WTC11 (cell line): Measurements from ENCODE around the gene RNF150. TPM values are rescaled to one million over a fixed set of nuclear protein-coding genes. Genes with fewer than 3 reads are reported as not detected.

ENCODE experiments used
- ATAC-seq: fragments of 200-7000 bp; cut with Tn5 transposase; 2 replicates; pipeline ENCODE4 v1.10.0; 2021; ENCODE audit warnings: mild to moderate bottlenecking, moderate library complexity
- CTCF ChIA-PET: fragments of 300-600 bp; sonication (Branson Sonifier 250); formaldehyde crosslinking; loops from one replicate; lab custom pipeline; 2021; ENCODE audit warnings: antibody characterized with exemption; lab: Charles Lee
- POLR2A ChIA-PET: fragments of 350-600 bp; sonication (Branson Sonifier 250); formaldehyde crosslinking; loops from one replicate; lab custom pipeline; 2021; ENCODE audit warnings: antibody characterized with exemption; lab: Charles Lee
- DNase-seq: peaks from one replicate; pipeline ENCODE4 v3.0.0; 2021; ENCODE audit warnings: low spot score
- H3K27ac Mint-ChIP-seq: 2 replicates; pipeline ENCODE4 v1.8.0; 2021; ENCODE audit warnings: mixed read lengths
- H3K27me3 Mint-ChIP-seq: 2 replicates; pipeline ENCODE4 v1.8.0; 2021; ENCODE audit warnings: low read depth, mild to moderate bottlenecking, moderate library complexity, mixed read lengths
- H3K36me3 Mint-ChIP-seq: 2 replicates; pipeline ENCODE4 v1.8.0; 2021; ENCODE audit warnings: mixed read lengths
- H3K4me1 Mint-ChIP-seq: 2 replicates; pipeline ENCODE4 v1.8.0; 2022; ENCODE audit warnings: mixed read lengths
- H3K4me3 Mint-ChIP-seq: 2 replicates; pipeline ENCODE4 v1.8.0; 2021; ENCODE audit warnings: mild to moderate bottlenecking, moderate library complexity, mixed read lengths
- H3K9me3 Mint-ChIP-seq: 2 replicates; pipeline ENCODE4 v1.8.0; 2021; ENCODE audit warnings: mixed read lengths
- ARID4B ChIP-seq: sonication (generic); formaldehyde crosslinking; IDR thresholded peaks from 2 replicates; pipeline ENCODE4 v1.8.0; 2023; ENCODE audit warnings: missing genetic modification reagents, mild to moderate bottlenecking, borderline replicate concordance
- CDX4 ChIP-seq: fragments of 250-450 bp; sonication (Bioruptor Pico); IDR thresholded peaks from 2 replicates; pipeline ENCODE4 v1.9.0; 2021; ENCODE audit warnings: moderate library complexity, mild to moderate bottlenecking, inconsistent platforms, borderline replicate concordance
- E2F4 ChIP-seq: sonication (generic); formaldehyde crosslinking; IDR thresholded peaks from 2 replicates; pipeline ENCODE4 v1.8.1; 2022; ENCODE audit warnings: low read depth, mild to moderate bottlenecking, moderate library complexity, missing genetic modification reagents, borderline replicate concordance
- ELF4 ChIP-seq: sonication (generic); formaldehyde crosslinking; IDR thresholded peaks from 2 replicates; pipeline ENCODE4 v1.8.1; 2022; ENCODE audit warnings: low read depth, mild to moderate bottlenecking, moderate library complexity, missing genetic modification reagents
- ERG ChIP-seq: fragments of 250-450 bp; sonication (Bioruptor Pico); IDR thresholded peaks from 2 replicates; pipeline ENCODE4 v1.8.0; 2021; ENCODE audit warnings: mild to moderate bottlenecking
- FOXK1 ChIP-seq: sonication (generic); formaldehyde crosslinking; IDR thresholded peaks from 2 replicates; pipeline ENCODE4 v1.8.0; 2022; ENCODE audit warnings: mild to moderate bottlenecking, moderate library complexity, missing genetic modification reagents
- GABPB1 ChIP-seq: sonication (generic); formaldehyde crosslinking; IDR thresholded peaks from 2 replicates; pipeline ENCODE4 v1.8.1; 2023; ENCODE audit warnings: mild to moderate bottlenecking, missing genetic modification reagents
- GTF2I ChIP-seq: fragments of 250-450 bp; sonication (Bioruptor Pico); conservative IDR thresholded peaks from 2 replicates; pipeline ENCODE4 v1.4.0; 2021; ENCODE audit warnings: mild to moderate bottlenecking
- JAZF1 ChIP-seq: fragments of 250-450 bp; sonication (Bioruptor Pico); IDR thresholded peaks from 2 replicates; pipeline ENCODE4 v1.9.0; 2021; ENCODE audit warnings: moderate library complexity, mild to moderate bottlenecking, inconsistent platforms
- MAX ChIP-seq: sonication (generic); formaldehyde crosslinking; IDR thresholded peaks from 2 replicates; pipeline ENCODE4 v1.8.0; 2022; ENCODE audit warnings: mild to moderate bottlenecking, missing genetic modification reagents
- NFATC4 ChIP-seq: fragments of 250-450 bp; sonication (Bioruptor Pico); IDR thresholded peaks from 2 replicates; pipeline ENCODE4 v1.9.0; 2021; ENCODE audit warnings: mild to moderate bottlenecking
- NR1H2 ChIP-seq: sonication (generic); formaldehyde crosslinking; IDR thresholded peaks from 2 replicates; pipeline ENCODE4 v1.9.0; 2021; ENCODE audit warnings: mild to moderate bottlenecking, moderate library complexity, missing genetic modification reagents
- RELA ChIP-seq: sonication (generic); formaldehyde crosslinking; IDR thresholded peaks from 2 replicates; pipeline ENCODE4 v1.8.1; 2022; ENCODE audit warnings: missing genetic modification reagents, mild to moderate bottlenecking, borderline replicate concordance
- SMAD4 ChIP-seq: sonication (generic); formaldehyde crosslinking; IDR thresholded peaks from 2 replicates; pipeline ENCODE4 v1.8.0; 2022; ENCODE audit warnings: mild to moderate bottlenecking, missing genetic modification reagents
- STAT6 ChIP-seq: sonication (generic); formaldehyde crosslinking; conservative IDR thresholded peaks from 2 replicates; pipeline ENCODE4 v1.8.1; 2023; ENCODE audit warnings: mild to moderate bottlenecking, low read depth, missing genetic modification reagents, moderate library complexity
- TCF7 ChIP-seq: sonication (generic); formaldehyde crosslinking; IDR thresholded peaks from 2 replicates; pipeline ENCODE4 v1.8.0; 2022; ENCODE audit warnings: mild to moderate bottlenecking, low read depth, missing genetic modification reagents, moderate library complexity
- TEAD1 ChIP-seq: sonication (generic); formaldehyde crosslinking; IDR thresholded peaks from 2 replicates; pipeline ENCODE4 v1.8.0; 2022; ENCODE audit warnings: mild to moderate bottlenecking, missing genetic modification reagents
- ZNF425 ChIP-seq: fragments of 250-450 bp; sonication (Bioruptor Pico); conservative IDR thresholded peaks from 2 replicates; pipeline ENCODE4 v1.9.0; 2021; ENCODE audit warnings: mild to moderate bottlenecking
- ZNF512 ChIP-seq: sonication (generic); formaldehyde crosslinking; IDR thresholded peaks from 2 replicates; pipeline ENCODE4 v1.8.1; 2022; ENCODE audit warnings: missing genetic modification reagents, borderline replicate concordance
- total RNA-seq: library from RNA; stranded (reverse); gene quantifications from 3 replicates; pipeline ENCODE4 v1.2.3, GENCODE V29; 2021

RNF150 gene
- total RNA-seq, 1 experiment from 2014 or later: 5.9 TPM

- Mint-ChIP-seq H3K27ac (no peak overlapping the region), H3K4me1 (no peaks in the 10 kb centered on the region), H3K36me3 (peaks cover under 1% of the 10 kb centered on the region; the same call in 1 of the 2 replicates), H3K4me3 (no peak overlapping the region), H3K9me3 (peaks cover under 1% of the 10 kb centered on the region), H3K27me3 (no peaks in the 10 kb centered on the region)
- ChIA-PET POLR2A (no interaction called here), CTCF (no interaction called here)
- no peak for ATAC-seq
- DNase-seq: no peak
- TF ChIP-seq SMAD4 (no peak), GTF2I (CRISPR knock-in tag) (no peak), JAZF1 (CRISPR knock-in tag) (no peak), RELA (CRISPR knock-in tag) (no peak), ZNF512 (no peak), TCF7 (no peak)
Observed at GRCh38 chr4:141028024-141028529, 105.2 kb downstream of the RNF150 start.

GRCh38 chr4:141027421-141027820 lies 105.8 kb downstream of the RNF150 start:
- H3K27ac Mint-ChIP-seq: no peak overlapping the region
- DNase-seq (no peak), ATAC-seq (no peak)
- no peak overlapping the region for H3K4me3 Mint-ChIP-seq
- H3K9me3 Mint-ChIP-seq: no peaks in the 10 kb centered on the region
- POLR2A ChIA-PET: no interaction called here
- H3K27me3 Mint-ChIP-seq: no peaks in the 10 kb centered on the region
- CTCF ChIA-PET: no interaction called here
- no peaks in the 10 kb centered on the region for H3K36me3 Mint-ChIP-seq
- H3K4me1 Mint-ChIP-seq: no peaks in the 10 kb centered on the region
- TF ChIP-seq ERG (no peak), ARID4B (CRISPR knock-in tag) (no peak), CDX4 (CRISPR knock-in tag) (no peak), STAT6 (CRISPR knock-in tag) (no peak), E2F4 (CRISPR knock-in tag) (no peak), TEAD1 (no peak), NFATC4 (CRISPR knock-in tag) (no peak), NR1H2 (CRISPR knock-in tag) (no peak), MAX (CRISPR knock-in tag) (no peak), ELF4 (CRISPR knock-in tag) (no peak), GABPB1 (CRISPR knock-in tag) (no peak), ZNF425 (CRISPR knock-in tag) (no peak), FOXK1 (CRISPR knock-in tag) (no peak)
